NCI-H460 (cell line): ENCODE results near the gene RBBP4. TPM values are rescaled to one million over a fixed set of nuclear protein-coding genes. Genes with fewer than 3 reads are reported as not detected.

Experiments used
- DNase-seq: peaks from one replicate; pipeline ENCODE4 v3.0.0-alpha.2; 2016; ENCODE audit warnings: low read depth; ENCODE audit errors: extremely low read depth
- small RNA-seq, 2 experiments: library from RNA; depleted of rRNA; stranded (forward); fragments of <200 nt; gene quantifications; one replicate each; pipeline ENCODE3, GENCODE V24; 2014
- total RNA-seq: library from RNA; depleted of rRNA; stranded (reverse); fragments of >200 nt; shearing (Covaris generic); gene quantifications from 2 replicates; pipeline ENCODE4 v1.2.3, GENCODE V29; 2014; rRNA removed

Gene RBBP4
- total RNA-seq, 1 experiment from 2014 or later = 77.5 TPM

DNA sequence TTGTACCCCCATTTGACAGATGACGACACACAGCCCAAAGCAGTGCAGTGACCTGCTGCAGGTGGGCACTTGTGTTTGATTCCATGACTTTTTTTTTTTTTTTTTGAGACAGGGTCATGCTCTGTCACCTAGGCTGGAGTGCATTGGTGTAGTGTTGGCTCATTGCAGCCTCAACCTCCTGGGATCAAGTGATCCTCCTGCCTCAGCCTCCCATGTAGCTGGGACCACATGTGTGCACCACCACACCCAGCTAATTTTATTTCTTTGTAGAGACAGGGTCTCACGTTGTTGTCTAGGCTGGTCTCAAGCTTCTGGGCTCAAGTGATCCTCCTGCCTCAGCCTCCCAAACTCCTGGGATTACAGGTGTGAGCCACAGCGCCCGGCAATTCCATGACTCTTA is 66.5 kb downstream of the RBBP4 start:
- no peak for DNase-seq

DNA sequence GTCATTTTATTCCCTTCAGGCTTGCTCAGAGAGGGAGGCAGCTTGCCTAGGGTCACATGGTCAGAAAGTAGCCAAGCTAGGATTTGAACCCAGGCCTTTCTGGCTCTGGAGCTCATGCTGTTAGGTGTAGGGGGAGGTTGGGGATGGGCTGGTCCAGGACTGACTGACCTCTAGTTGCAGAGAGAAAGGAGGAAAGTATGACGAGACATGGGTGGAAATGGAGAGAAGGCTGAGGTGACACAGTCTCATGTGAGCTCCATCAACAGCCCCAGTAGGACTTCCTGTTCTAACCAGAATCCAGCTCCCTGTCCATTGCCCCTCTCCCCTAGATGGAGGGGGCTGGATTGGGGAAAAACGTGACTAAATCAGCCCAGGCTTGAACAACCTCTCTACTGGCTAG is 67.0 kb downstream of the RBBP4 start:
- DNase-seq = no peak

DNA sequence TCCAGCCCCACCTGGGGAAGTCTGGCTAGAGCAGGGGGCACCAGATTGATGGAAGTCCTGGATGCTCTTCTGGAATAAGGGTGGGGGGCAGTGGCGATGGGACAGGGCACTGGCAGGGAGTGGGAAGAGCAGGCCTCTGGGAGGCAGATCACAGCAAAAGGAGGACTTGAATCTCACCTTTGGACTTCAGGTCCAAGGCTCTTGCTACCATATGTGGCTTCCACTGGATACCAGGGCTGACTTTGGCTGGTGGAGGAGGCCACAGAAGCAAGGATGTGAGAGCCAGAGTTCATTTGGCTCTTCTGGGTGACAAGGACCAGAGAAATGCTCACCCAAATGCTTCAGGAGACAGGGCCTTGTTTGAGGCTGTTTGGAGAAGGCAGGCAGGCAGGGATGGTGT is 67.5 kb downstream of the RBBP4 start:
- no peak for DNase-seq

DNA sequence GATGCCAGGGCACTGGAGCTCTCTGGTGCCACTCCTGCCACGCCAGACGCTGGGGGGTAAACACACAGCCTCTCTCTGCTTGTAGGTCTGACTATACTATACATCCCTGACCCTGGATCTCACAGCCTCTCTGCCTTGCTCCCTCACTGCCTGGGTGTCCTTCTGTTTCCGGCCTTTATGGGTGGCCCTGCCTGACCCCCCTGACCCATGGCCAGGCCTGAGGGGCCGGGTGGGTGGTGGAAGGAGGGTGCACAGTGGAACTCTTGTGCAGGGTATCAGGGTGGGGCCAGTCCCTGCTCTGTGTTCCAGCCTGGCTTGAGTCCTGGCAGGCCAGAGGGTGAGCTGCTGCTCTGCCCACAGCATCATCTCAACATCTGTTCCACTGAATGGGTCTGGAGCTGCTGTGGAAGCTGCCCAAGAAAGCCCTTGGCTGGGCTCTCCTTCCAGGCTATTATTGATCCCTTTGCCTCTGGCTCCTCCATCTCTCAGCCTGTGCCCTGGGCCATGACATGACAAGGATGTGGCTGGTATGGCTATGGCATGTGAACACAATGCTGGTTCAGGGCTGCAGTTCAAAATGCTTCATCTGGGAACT is 68.8 kb downstream of the RBBP4 start:
- no peak for DNase-seq

DNA sequence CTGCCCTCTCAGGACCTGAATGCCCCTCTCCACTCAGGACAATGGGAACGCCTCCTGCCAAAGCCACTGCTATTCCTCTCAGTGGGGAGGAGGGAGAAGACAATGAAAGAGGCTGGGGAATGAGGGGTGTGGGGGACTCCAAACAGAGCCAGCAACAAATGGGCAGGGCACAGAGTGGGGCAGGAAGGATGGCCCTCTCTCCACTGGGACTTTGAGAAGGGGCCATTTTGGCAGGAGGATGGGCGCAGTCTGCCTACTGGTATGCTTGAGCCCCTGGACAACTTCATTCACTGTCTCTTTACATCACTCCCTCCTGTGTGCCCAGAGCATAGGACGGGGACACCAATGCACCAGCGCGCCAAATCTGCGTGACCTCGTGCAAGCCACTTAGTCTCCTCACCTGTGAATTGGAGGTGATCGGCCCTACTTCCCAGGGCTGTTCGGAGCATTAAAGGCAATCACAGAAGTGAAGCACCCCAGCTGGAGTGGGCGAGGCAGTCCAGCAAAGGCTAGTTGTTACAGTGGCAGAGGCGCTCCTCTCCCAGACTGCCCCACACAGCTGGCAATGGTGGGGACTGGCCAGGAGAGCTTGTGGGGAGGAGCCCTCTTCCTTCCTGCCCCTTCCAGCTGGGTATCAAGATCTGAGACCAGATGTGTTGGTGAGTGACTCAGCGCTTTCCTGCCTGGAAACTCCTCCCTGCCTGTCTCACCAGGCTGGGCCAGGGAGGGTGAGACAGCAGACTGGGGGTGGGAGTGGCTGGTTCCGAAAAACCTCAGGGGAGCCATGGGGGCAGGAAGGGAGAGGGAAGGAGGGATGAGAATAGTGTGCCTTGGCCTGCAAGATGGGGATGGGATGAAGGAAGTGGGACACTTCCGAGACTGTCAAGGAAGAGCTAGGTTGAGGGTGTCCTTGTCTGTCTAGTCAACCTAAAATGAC is 73.9 kb downstream of the RBBP4 start:
- DNase-seq = peak; percentile 89

DNA sequence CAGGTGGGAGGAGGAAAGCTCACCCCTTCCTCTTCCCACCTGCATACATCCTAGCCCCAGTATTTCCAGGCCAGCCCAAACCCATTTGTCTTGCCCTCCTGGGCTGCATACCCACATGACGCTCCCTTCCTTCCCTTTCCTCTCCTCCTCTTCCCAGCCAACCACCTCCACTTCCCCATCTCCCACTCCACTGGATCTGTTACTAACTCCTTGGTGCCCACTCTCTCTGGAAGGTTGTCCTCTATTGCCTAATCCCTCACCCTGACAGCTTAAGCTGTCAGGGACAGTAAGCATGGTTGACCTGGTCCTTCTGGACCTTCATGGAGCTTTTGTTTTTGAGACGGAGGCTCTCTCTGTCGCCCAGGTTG is 74.6 kb downstream of the RBBP4 start:
- DNase-seq = no peak

DNA sequence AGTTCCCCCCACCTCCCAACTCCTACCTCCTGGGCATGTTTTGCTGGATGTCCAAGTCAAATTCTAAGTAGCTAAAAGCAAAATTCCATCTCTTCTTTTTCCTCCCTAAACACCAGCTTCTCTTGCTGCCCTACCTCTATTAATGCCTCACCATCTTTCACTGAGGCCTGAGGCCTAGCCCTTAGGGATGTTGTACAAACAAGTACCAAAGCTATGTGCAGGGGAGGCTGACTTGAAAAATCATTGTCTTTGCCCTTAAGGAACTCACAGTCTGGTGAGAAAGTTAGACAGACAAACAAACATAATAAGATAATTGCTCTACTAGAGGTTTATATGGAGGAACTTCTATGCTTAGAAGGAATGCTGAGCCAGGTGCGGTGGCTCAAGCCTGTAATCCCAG is 76.9 kb downstream of the RBBP4 start:
- DNase-seq = no peak

DNA sequence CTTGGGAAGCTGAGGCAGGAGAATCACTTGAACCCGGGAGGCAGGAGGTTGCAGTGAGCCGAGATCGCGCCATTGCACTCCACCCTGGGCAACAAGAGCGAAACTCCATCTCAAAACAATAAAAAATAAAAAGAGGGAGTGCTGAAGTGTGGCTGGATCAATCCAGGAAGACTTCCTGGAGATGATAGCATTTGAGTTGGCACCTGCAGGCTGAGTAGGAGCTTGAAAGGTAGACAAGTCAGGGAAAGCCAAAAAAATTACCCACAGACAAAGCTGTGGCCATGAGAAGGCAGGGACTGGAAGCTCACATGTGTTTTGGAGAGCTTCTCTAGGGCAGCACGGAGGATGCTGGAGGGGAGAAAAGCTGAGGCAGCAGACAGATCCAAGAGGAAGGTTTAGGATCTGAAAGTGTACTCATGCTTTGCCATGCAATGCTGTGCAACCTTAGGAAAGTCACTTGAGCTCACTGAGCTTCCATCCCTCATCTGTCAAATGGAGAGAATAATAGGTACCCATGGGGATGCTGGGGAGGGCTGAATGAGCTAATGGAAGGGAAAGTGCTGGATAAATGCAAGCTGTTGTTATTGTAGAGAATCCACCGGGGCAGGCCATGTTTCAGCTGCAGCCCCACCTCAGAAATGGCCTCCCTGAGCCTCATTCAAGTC is 77.5 kb downstream of the RBBP4 start:
- DNase-seq = no peak

DNA sequence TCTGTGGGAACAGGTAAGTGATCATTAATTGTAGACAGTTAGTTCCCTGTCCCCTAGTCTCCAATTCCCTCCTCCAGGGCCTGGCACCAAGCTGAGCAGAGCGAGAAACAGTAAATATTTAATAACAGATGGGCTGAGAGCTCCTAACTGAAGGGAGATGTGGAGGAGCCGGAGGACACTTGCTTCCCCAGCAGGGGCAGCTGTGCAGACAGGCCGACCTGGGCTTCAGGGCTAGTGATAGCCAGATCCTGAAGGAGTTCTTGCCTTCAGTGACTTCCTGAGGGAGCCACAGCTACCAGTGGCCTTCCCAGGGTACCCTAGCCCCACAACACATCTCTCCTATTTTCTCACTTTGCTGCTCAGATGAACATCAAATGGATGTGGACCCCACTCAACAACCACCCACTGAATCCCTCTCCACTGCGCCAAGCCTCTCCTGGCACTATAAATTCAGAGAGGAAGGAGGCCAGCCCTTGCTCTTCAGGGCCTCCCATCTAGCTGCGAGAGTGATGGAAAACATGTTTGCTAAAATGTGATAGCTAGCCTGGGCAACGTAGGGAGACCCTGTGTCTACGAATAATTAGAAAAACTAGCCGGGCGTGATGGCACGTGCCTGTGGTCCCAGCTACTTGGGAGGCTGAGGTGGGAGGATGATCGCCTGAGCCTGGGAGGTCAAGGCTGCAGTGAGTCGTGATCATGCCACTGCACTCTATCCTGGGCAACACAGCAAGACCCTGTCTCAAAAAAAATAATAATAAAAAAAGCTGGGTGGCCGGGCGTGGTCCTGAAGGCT is 78.4 kb downstream of the RBBP4 start:
- DNase-seq = no peak

DNA sequence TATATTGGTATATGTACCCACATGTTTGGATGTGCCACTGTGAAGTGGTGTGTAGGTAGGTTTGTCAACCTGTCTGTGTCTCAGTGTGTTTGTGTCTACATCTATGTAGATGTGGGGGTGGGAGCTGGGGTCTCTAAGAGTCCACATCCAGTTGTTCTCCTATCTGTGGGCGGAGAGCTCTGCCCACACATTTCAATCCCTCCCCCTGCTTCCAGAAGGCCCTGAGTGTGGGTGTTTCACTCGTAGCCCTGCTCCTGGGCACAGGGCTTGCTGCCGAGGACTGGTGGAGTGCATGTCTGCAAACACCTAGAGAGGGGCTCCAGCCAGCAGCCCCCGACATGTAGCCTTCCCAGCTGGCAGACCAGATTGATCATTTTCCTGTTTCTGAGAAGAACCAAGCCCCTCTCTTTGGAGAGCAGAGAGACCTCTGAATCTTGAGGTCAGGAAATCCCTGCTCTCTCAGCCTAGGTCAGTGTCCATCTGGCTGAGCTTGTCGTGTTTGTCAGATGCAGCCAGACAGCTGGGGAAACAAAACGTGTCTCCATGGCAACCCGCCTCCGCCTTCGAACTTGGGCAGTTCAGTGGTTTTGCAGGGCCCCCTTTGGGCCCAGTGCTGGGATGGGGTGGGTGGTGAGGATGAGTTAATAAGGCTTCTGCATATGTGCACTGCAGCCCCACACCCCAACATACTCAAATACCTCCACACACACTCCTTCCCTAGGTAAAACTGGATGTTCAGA is 82.7 kb downstream of the RBBP4 start:
- DNase-seq = no peak

Small RNA genes lying within 50 kb of the gene (small RNA-seq; reads per million reads assigned to genes)
- gene RF00019 = 0 reads per million in 2 experiments

Other genes with a start within 250 kb of the RBBP4 start
- gene ZBTB8B, start 186.1 kb upstream of the RBBP4 start, total RNA-seq = not detected in 2 replicates
- 4.1 and 5.5 TPM in 2 replicates for gene ZBTB8A, start 111.8 kb upstream of the RBBP4 start, total RNA-seq
- gene ZBTB8OS, start 658 bp upstream of the RBBP4 start, total RNA-seq = 66.8 and 69.6 TPM in 2 replicates
- 1.4 and 1.7 TPM in 2 replicates for gene SYNC, start 51.6 kb downstream of the RBBP4 start, total RNA-seq
- gene YARS1, start 166.2 kb downstream of the RBBP4 start, total RNA-seq = 169 and 184 TPM in 2 replicates
- gene S100PBP, start 166.4 kb downstream of the RBBP4 start, total RNA-seq = 15.5 and 20.7 TPM in 2 replicates
- 0.59 TPM in 1 of 2 replicates, not detected in the other for gene FNDC5, start 219.7 kb downstream of the RBBP4 start, total RNA-seq
- gene HPCA, start 235.3 kb downstream of the RBBP4 start, total RNA-seq = not detected in 2 replicates